LNCAP (cell line): ENCODE measurements around the gene THAP3.

Experiments
- CTCF ChIP-seq: fragments of 450-650 bp; IDR thresholded peaks from 2 replicates; pipeline ENCODE4 v1.5.1; 2017; ENCODE audit warnings: mild to moderate bottlenecking

The THAP3 gene

GRCh38 chr1:6632588-6633514 is 8.2 kb downstream of the THAP3 start:
- no peak for TF ChIP-seq CTCF

GRCh38 chr1:6634371-6635052 is 9.8 kb downstream of the THAP3 start:
- peak; percentile 56 for TF ChIP-seq CTCF

DNA sequence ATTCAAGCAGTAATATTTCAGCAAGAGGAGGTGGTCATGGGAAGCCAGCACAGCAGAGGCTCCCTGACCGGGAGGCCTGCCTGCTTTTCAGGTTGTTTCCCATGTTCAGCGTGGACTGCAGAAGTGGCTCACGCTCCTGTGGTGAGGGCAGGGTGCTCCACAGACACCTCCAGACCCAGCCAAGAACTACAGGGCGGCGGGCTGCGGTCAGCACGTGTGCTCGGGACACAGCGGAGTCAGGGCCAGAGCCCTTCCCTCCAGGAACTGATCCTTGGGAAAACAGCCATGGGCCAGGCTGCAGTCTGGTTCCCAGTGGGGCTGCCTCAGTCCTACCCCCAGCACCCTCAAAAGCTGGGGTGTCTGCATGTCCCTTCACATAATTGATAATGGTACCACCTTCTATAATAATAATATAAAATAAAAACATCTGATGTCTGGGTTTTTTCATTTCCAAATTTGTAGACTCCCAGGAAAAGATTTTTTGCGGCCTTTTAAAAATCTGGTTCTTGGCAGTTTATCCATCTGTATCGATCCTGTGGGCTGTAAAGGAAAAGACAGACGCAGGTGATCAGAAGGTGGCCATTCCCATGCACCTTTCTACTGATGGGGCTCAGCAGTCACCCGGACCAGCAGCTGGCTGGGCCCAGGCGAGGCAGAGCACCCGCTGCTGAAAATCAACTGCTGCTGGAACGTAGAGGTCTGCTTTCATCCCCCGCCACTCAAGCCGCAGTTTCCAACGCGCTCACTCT is 10.7 kb downstream of the THAP3 start:
- TF ChIP-seq CTCF: no peak

DNA sequence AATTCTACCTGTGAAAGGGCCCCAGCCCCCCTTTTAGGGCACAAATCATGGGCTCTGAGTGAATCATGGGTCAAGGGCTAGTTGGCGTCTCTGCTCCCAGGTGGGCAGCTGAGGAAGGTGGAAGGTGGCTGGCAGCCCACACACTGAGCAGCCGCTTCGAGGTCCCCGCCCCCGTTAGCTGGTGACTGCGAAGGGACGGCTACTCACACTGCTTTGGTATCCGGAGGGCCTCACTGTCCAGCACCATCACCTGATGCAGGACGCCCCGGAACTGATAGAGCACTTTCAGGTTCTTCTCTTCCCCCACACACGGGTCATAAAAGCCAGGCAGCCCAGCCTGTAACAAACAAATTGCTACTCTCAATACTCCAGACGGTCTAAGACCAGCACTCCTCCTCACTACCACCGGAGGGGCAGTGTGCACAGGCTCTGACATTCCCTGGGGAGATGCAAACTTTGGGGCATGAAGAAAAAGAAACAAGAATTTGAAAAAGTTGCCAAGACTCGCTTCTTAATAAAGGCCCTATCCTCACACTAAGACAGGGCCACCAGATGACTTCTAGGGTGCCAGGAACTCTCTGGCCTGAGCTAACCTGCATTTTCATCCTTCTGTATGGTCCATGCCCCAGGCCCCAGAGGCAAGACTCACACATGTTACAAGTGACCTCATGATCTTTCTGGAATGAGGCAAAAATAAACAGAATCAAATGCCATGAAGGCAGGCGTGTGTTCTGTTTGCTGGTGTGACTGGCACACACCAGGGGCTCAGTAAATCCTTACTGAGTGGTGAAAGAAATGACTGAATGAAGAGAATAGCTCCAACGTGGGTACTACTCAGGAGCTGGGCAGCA is 11.5 kb downstream of the THAP3 start:
- no peak for TF ChIP-seq CTCF

DNA sequence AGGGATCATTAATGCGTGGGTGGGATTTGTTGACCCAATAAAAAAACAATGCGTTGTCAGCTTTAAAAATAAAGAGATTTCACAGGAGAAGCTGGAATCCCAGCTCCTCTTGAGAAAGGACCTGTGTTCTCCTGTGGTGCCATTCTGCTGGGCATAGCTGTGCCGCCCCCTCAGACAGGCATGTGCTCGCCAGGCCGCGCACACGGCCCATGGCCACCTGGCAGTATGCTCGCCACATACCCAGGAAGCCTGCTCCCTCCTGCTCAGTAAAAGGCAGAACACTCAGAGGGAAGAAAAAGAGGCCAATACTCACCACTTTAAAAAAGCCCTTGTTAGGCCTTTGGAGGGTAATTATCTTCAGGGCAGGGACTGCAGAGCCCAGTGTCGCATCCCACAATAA is 13.1 kb downstream of the THAP3 start:
- TF ChIP-seq CTCF: no peak

- TF ChIP-seq CTCF: no peak
Observed at GRCh38 chr1:6638226-6638625, 13.6 kb downstream of the THAP3 start.

DNA sequence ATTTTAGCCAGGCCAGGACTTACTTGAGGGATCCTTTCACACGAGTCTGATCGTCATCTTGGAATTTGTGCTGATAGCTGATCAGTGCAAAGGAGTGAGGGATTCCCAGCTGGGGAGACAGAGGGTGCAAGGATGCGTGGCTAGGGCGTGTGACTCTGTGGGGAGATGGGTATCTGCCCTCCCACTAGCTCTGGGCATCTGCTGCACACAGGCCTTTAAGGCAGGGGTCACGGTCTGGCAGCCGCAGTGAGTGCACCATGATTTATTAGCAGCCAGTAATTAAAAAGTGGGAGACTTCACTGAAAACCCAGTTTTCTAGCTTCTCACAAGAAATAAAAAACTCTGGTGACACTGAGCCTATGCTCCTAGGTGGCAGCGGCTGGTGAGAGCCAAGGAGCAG is 20.4 kb downstream of the THAP3 start:
- TF ChIP-seq CTCF: no peak
